Keratinocyte (primary cell): ENCODE results near the gene GFY. TPM values are rescaled to one million over a fixed set of nuclear protein-coding genes. Genes with fewer than 3 reads are reported as not detected.

Experiments used
- DNase-seq: peaks from one replicate; pipeline ENCODE4 v3.0.0-alpha.2; 2011; ENCODE audit warnings: low read depth, missing footprints, low spot score
- FAIRE-seq: peaks from 2 replicates; lab custom pipeline; 2011; peaks lifted over from hg19 to GRCh38; lab: Jason Lieb, UNC
- H2AFZ ChIP-seq: 2 replicates; pipeline ENCODE4 v1.6.0; 2012; ENCODE audit warnings: low read length, control low read depth, inconsistent platforms; ENCODE audit not compliant: control insufficient read depth
- H3K27ac ChIP-seq: 2 replicates; pipeline ENCODE4 v1.5.1; 2011; ENCODE audit warnings: low read length; ENCODE audit not compliant: control insufficient read depth, insufficient read depth
- H3K27me3 ChIP-seq: 3 replicates; pipeline ENCODE4 v1.6.0; 2011; ENCODE audit warnings: low read length; ENCODE audit not compliant: control insufficient read depth, insufficient read depth; ENCODE audit errors: extremely low read depth
- H3K36me3 ChIP-seq, 2 experiments: 2 replicates in 1 of 2; 3 replicates in 1 of 2; pipeline ENCODE4 v1.5.1; 2011; ENCODE audit warnings: low read length in 2 of 2, mild to moderate bottlenecking in 1 of 2; ENCODE audit not compliant: control insufficient read depth in 2 of 2, insufficient read depth in 2 of 2; ENCODE audit errors: extremely low read depth in 1 of 2
- H3K4me1 ChIP-seq: 3 replicates; pipeline ENCODE4 v1.5.1; 2011; ENCODE audit warnings: low read length; ENCODE audit not compliant: control insufficient read depth, insufficient read depth; ENCODE audit errors: extremely low read depth
- H3K4me2 ChIP-seq: 3 replicates; pipeline ENCODE4 v1.6.0; 2011; ENCODE audit warnings: low read depth, low read length; ENCODE audit not compliant: control insufficient read depth, insufficient read depth; ENCODE audit errors: extremely low read depth
- H3K4me3 ChIP-seq, 3 experiments: fragments of 200-600 bp in 1 of 3; sonication (generic) in 1 of 3; 2 replicates in 2 of 3; 3 replicates in 1 of 3; pipeline ENCODE4 v1.5.1; 2011 to 2016; ENCODE audit warnings: low read length in 3 of 3, mild to moderate bottlenecking in 3 of 3, control low read depth in 2 of 3, inconsistent platforms in 1 of 3, low read depth in 1 of 3, mixed read lengths in 1 of 3, mixed run types in 1 of 3, moderate library complexity in 1 of 3; ENCODE audit not compliant: control insufficient read depth in 2 of 3, insufficient read depth in 2 of 3; ENCODE audit errors: extremely low read depth in 1 of 3
- H3K79me2 ChIP-seq: 2 replicates; pipeline ENCODE4 v1.6.0; 2012; ENCODE audit warnings: low read length; ENCODE audit not compliant: control insufficient read depth, insufficient read depth
- H3K9ac ChIP-seq: 3 replicates; pipeline ENCODE4 v1.6.0; 2011; ENCODE audit warnings: low read length; ENCODE audit not compliant: control insufficient read depth, insufficient read depth; ENCODE audit errors: extremely low read depth
- H3K9me1 ChIP-seq: 3 replicates; pipeline ENCODE4 v1.6.0; 2011; ENCODE audit warnings: low read length; ENCODE audit not compliant: control insufficient read depth, insufficient read depth; ENCODE audit errors: extremely low read depth
- H3K9me3 ChIP-seq: 2 replicates; pipeline ENCODE4 v1.5.1; 2012; ENCODE audit warnings: low read depth, low read length; ENCODE audit not compliant: control insufficient read depth
- H4K20me1 ChIP-seq: 3 replicates; pipeline ENCODE4 v1.6.0; 2011; ENCODE audit warnings: low read length; ENCODE audit not compliant: control insufficient read depth, insufficient read depth; ENCODE audit errors: extremely low read depth
- EZH2 ChIP-seq: IDR thresholded peaks from one replicate; pipeline ENCODE4 v1.6.1; 2012; ENCODE audit warnings: inconsistent platforms, mild to moderate bottlenecking, low read length, moderate library complexity
- dilution Hi-C: fragments of 300-500 bp; cut with MboI; formaldehyde crosslinking; loops from one replicate; pipeline ENCODE4 v1.7.0; 2020; ENCODE audit warnings: low sequenced_read_pairs; ENCODE audit not compliant: extremely low pct_ligation_motif_present
- polyA plus RNA-seq, 5 experiments: library from polyadenylated mRNA; depleted of rRNA in 3 of 5; stranded (reverse) in 3 of 5; stranded (forward) in 1 of 5; unstranded in 1 of 5; fragments of >200 nt; gene quantifications; 1 replicate in 1 of 5; 2 replicates in 3 of 5; 3 replicates in 1 of 5; pipeline versions ENCODE4 v1.2.1 to v1.2.3, GENCODE V29; 2011 to 2012; ENCODE audit warnings: missing spikeins in 2 of 5, low read depth in 1 of 5, low replicate concordance in 1 of 5
- TF ChIP-seq, protein P1 (sequence below), 3 experiments: IDR thresholded peaks in 1 of 3; conservative IDR thresholded peaks in 1 of 3; optimal IDR thresholded peaks in 1 of 3; 2 replicates in 2 of 3; 3 replicates in 1 of 3; pipeline versions ENCODE3 to v1.5.1; 2011; ENCODE audit warnings: low read length in 3 of 3, mild to moderate bottlenecking in 3 of 3, moderate library complexity in 2 of 3, control low read depth in 1 of 3, inconsistent platforms in 1 of 3; ENCODE audit not compliant: insufficient read depth in 2 of 3; ENCODE audit errors: extremely low read depth in 1 of 3

Gene GFY
- polyA plus RNA-seq, 1 donor (not counting 4 experiments of a cell fraction or from before 2014, with no cell fraction given), result not detected

- Histone ChIP-seq H3K27me3 (no peaks in the 10 kb centered on the region), H3K9me1 (no peaks in the 10 kb centered on the region), H3K79me2 (peaks cover 21% of the 10 kb centered on the region), H2AFZ (peak within 1 kb of the TSS; percentile 92), H3K36me3 (peaks cover 7 to 12% of the 10 kb centered on the region in 2 experiments), H3K4me1 (peaks cover 13% of the 10 kb centered on the region), H3K4me3 (peak within 1 kb of the TSS; percentile 78 to 98 (median 88)), H4K20me1 (no peaks in the 10 kb centered on the region), H3K9me3 (no peaks in the 10 kb centered on the region), H3K4me2 (peak within 1 kb of the TSS; percentile 96), H3K9ac (peak within 1 kb of the TSS; percentile 99), H3K27ac (peak within 1 kb of the TSS; percentile 90)
- DNase-seq (peak; percentile 98), FAIRE-seq (peak; percentile 94)
- dilution Hi-C loops, result no loop called here
- TF ChIP-seq, protein P1, sequence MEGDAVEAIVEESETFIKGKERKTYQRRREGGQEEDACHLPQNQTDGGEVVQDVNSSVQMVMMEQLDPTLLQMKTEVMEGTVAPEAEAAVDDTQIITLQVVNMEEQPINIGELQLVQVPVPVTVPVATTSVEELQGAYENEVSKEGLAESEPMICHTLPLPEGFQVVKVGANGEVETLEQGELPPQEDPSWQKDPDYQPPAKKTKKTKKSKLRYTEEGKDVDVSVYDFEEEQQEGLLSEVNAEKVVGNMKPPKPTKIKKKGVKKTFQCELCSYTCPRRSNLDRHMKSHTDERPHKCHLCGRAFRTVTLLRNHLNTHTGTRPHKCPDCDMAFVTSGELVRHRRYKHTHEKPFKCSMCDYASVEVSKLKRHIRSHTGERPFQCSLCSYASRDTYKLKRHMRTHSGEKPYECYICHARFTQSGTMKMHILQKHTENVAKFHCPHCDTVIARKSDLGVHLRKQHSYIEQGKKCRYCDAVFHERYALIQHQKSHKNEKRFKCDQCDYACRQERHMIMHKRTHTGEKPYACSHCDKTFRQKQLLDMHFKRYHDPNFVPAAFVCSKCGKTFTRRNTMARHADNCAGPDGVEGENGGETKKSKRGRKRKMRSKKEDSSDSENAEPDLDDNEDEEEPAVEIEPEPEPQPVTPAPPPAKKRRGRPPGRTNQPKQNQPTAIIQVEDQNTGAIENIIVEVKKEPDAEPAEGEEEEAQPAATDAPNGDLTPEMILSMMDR (optimal IDR thresholded peaks at IDR 0.05 in 1 of 3, IDR thresholded peaks at IDR 0.05 in 1 of 3, conservative IDR thresholded peaks at IDR 0.05 in 1 of 3; ENCODE audit: extremely low read depth in 1 of 3, insufficient read depth in 2 of 3, low read length in 3 of 3), result peak in 1 of 3 experiments; percentile 24
- no peak for TF ChIP-seq EZH2
Observed at GRCh38 chr19:49451430-49452181, 26.4 kb downstream of the GFY start, which contains the start of gene PIH1D1. Gene PIH1D1 (minus strand): TSS chr19:49451814. CDS start chr19:49451574, 240 bp downstream.

- no peaks in the 10 kb centered on the region for H4K20me1 ChIP-seq
- dilution Hi-C loops, result no loop called here
- peaks cover 13% of the 10 kb centered on the region for H3K4me1 ChIP-seq
- H3K27me3 ChIP-seq, result no peaks in the 10 kb centered on the region
- FAIRE-seq, result peak; percentile 60
- peaks cover 21% of the 10 kb centered on the region for H3K79me2 ChIP-seq
- H3K4me2 ChIP-seq, result peak within 1 kb of the TSS; percentile 86
- peak within 1 kb of the TSS; percentile 97 for H3K27ac ChIP-seq
- H3K9me1 ChIP-seq, result no peaks in the 10 kb centered on the region
- H2AFZ ChIP-seq, result peak within 1 kb of the TSS; percentile 92
- no peaks in the 10 kb centered on the region for H3K9me3 ChIP-seq
- peak within 1 kb of the TSS; percentile 99 for H3K9ac ChIP-seq
- peak within 1 kb of the TSS; percentile 67 to 98 (median 68) for H3K4me3 ChIP-seq
- peaks cover 5 to 7% of the 10 kb centered on the region in 2 experiments for H3K36me3 ChIP-seq
- TF ChIP-seq EZH2, result no peak
- TF ChIP-seq, protein P1 (optimal IDR thresholded peaks at IDR 0.05 in 1 of 3, IDR thresholded peaks at IDR 0.05 in 1 of 3, conservative IDR thresholded peaks at IDR 0.05 in 1 of 3; ENCODE audit: extremely low read depth in 1 of 3, insufficient read depth in 2 of 3, low read length in 3 of 3), result no peak
- DNase-seq, result peak; percentile 90
Observed at GRCh38 chr19:49453013-49453756, 28.0 kb downstream of the GFY start, which contains the start of gene ALDH16A1. Gene ALDH16A1 (plus strand): TSS chr19:49453225. CDS start chr19:49453332, 107 bp downstream.
